ENCODE results near the gene MAGEB2. TPM values are rescaled to one million over a fixed set of nuclear protein-coding genes. Genes with fewer than 3 reads are reported as not detected.

MAGEB2 gene
- total and polyA plus RNA-seq, 2 experiments from 2014 or later = 0.24 TPM; not detected in 1

DNA sequence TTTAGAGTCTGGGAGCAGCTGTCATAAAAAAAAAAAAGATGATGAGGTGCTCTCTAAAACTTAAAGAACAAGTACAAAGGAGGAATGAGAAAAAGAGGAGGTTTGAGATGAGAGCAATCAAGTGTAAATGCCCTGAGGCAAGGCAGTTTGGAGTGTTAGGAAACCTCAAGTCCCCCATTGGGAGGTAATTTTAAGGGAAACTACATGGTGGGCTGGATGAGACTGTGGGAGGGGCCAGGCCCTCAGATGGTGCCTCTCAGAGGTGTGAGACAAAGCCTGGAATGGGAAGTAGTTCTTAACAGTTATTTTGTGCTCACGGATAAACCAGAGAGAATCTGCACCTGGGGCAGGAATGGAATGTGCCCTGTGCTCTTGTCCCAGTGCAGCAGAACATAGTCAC, 13.2 kb downstream of the MAGEB2 start:
- Histone ChIP-seq H2AFZ (no peak overlapping the region), H3K27ac (ENCODE audit: low read depth) (no peak overlapping the region), H3K27me3 (ENCODE audit: insufficient read depth) (no peaks in the 10 kb centered on the region), H3K4me1 (ENCODE audit: insufficient read depth) (peaks cover 2% of the 10 kb centered on the region; the same call in 1 of the 2 replicates), H3K36me3 (ENCODE audit: insufficient read depth) (no peaks in the 10 kb centered on the region), H3F3A (replicated peaks; ENCODE audit: low read depth) (no peaks in the 10 kb centered on the region), H4K20me1 (replicated peaks; ENCODE audit: insufficient read depth) (no peaks in the 10 kb centered on the region), H3K4me3 (no peak overlapping the region), H3K9me2 (ENCODE audit: insufficient read depth) (no peaks in the 10 kb centered on the region), H3K4me2 (no peak overlapping the region; the same call in 1 of the 2 replicates), H3K79me2 (replicated peaks; ENCODE audit: insufficient read depth) (no peaks in the 10 kb centered on the region)
- Mint-ChIP-seq H3K9me3 (no peaks in the 10 kb centered on the region), H3K36me3 (ENCODE audit: low read depth) (no peaks in the 10 kb centered on the region), H3K27ac (no peak overlapping the region), H3K27me3 (ENCODE audit: insufficient read depth, low read depth, poor library complexity) (peaks cover 2% of the 10 kb centered on the region), H3K4me1 (peaks cover 12% of the 10 kb centered on the region; the same call in 2 of the 3 replicates), H3K4me3 (no peak overlapping the region)
- DNase-seq (ENCODE audit: low spot score) (peak; percentile 59), ATAC-seq (peak; percentile 76)
- TF ChIP-seq, protein P1, sequence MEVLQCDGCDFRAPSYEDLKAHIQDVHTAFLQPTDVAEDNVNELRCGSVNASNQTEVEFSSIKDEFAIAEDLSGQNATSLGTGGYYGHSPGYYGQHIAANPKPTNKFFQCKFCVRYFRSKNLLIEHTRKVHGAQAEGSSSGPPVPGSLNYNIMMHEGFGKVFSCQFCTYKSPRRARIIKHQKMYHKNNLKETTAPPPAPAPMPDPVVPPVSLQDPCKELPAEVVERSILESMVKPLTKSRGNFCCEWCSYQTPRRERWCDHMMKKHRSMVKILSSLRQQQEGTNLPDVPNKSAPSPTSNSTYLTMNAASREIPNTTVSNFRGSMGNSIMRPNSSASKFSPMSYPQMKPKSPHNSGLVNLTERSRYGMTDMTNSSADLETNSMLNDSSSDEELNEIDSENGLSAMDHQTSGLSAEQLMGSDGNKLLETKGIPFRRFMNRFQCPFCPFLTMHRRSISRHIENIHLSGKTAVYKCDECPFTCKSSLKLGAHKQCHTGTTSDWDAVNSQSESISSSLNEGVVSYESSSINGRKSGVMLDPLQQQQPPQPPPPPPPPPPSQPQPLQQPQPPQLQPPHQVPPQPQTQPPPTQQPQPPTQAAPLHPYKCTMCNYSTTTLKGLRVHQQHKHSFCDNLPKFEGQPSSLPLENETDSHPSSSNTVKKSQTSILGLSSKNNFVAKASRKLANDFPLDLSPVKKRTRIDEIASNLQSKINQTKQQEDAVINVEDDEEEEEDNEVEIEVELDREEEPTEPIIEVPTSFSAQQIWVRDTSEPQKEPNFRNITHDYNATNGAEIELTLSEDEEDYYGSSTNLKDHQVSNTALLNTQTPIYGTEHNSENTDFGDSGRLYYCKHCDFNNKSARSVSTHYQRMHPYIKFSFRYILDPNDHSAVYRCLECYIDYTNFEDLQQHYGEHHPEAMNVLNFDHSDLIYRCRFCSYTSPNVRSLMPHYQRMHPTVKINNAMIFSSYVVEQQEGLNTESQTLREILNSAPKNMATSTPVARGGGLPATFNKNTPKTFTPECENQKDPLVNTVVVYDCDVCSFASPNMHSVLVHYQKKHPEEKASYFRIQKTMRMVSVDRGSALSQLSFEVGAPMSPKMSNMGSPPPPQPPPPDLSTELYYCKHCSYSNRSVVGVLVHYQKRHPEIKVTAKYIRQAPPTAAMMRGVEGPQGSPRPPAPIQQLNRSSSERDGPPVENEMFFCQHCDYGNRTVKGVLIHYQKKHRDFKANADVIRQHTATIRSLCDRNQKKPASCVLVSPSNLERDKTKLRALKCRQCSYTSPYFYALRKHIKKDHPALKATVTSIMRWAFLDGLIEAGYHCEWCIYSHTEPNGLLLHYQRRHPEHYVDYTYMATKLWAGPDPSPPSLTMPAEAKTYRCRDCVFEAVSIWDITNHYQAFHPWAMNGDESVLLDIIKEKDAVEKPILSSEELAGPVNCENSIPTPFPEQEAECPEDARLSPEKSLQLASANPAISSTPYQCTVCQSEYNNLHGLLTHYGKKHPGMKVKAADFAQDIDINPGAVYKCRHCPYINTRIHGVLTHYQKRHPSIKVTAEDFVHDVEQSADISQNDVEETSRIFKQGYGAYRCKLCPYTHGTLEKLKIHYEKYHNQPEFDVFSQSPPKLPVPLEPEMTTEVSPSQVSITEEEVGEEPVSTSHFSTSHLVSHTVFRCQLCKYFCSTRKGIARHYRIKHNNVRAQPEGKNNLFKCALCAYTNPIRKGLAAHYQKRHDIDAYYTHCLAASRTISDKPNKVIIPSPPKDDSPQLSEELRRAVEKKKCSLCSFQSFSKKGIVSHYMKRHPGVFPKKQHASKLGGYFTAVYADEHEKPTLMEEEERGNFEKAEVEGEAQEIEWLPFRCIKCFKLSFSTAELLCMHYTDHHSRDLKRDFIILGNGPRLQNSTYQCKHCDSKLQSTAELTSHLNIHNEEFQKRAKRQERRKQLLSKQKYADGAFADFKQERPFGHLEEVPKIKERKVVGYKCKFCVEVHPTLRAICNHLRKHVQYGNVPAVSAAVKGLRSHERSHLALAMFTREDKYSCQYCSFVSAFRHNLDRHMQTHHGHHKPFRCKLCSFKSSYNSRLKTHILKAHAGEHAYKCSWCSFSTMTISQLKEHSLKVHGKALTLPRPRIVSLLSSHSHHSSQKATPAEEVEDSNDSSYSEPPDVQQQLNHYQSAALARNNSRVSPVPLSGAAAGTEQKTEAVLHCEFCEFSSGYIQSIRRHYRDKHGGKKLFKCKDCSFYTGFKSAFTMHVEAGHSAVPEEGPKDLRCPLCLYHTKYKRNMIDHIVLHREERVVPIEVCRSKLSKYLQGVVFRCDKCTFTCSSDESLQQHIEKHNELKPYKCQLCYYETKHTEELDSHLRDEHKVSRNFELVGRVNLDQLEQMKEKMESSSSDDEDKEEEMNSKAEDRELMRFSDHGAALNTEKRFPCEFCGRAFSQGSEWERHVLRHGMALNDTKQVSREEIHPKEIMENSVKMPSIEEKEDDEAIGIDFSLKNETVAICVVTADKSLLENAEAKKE (CRISPR knock-in tag; IDR thresholded peaks at IDR 0.05) = no peak
- TF ChIP-seq EZH2phosphoT487 (IDR thresholded peaks at IDR 0.05; ENCODE audit: unreplicated experiment) (no peak), JUNB (IDR thresholded peaks at IDR 0.05; ENCODE audit: unreplicated experiment) (no peak), NANOG (IDR thresholded peaks at IDR 0.05; ENCODE audit: borderline replicate concordance) (no peak), ZNF114 (CRISPR knock-in tag; IDR thresholded peaks at IDR 0.05) (no peak), POLR2AphosphoS5 (IDR thresholded peaks at IDR 0.05; ENCODE audit: low read depth) (no peak), CREB1 (CRISPR knock-in tag; IDR thresholded peaks at IDR 0.05; ENCODE audit: low read depth) (no peak), ZNF331 (CRISPR knock-in tag; IDR thresholded peaks at IDR 0.05; ENCODE audit: low read depth) (no peak), STAT1 (IDR thresholded peaks at IDR 0.05; ENCODE audit: unreplicated experiment) (no peak), EZH2 (IDR thresholded peaks at IDR 0.05; ENCODE audit: low read depth, unreplicated experiment) (no peak)
- TF ChIP-seq, protein P2, sequence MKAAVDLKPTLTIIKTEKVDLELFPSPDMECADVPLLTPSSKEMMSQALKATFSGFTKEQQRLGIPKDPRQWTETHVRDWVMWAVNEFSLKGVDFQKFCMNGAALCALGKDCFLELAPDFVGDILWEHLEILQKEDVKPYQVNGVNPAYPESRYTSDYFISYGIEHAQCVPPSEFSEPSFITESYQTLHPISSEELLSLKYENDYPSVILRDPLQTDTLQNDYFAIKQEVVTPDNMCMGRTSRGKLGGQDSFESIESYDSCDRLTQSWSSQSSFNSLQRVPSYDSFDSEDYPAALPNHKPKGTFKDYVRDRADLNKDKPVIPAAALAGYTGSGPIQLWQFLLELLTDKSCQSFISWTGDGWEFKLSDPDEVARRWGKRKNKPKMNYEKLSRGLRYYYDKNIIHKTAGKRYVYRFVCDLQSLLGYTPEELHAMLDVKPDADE (IDR thresholded peaks at IDR 0.05) = no peak
- TF ChIP-seq, protein P3, sequence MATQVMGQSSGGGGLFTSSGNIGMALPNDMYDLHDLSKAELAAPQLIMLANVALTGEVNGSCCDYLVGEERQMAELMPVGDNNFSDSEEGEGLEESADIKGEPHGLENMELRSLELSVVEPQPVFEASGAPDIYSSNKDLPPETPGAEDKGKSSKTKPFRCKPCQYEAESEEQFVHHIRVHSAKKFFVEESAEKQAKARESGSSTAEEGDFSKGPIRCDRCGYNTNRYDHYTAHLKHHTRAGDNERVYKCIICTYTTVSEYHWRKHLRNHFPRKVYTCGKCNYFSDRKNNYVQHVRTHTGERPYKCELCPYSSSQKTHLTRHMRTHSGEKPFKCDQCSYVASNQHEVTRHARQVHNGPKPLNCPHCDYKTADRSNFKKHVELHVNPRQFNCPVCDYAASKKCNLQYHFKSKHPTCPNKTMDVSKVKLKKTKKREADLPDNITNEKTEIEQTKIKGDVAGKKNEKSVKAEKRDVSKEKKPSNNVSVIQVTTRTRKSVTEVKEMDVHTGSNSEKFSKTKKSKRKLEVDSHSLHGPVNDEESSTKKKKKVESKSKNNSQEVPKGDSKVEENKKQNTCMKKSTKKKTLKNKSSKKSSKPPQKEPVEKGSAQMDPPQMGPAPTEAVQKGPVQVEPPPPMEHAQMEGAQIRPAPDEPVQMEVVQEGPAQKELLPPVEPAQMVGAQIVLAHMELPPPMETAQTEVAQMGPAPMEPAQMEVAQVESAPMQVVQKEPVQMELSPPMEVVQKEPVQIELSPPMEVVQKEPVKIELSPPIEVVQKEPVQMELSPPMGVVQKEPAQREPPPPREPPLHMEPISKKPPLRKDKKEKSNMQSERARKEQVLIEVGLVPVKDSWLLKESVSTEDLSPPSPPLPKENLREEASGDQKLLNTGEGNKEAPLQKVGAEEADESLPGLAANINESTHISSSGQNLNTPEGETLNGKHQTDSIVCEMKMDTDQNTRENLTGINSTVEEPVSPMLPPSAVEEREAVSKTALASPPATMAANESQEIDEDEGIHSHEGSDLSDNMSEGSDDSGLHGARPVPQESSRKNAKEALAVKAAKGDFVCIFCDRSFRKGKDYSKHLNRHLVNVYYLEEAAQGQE (IDR thresholded peaks at IDR 0.05; ENCODE audit: unreplicated experiment) = no peak
- TF ChIP-seq, protein P4, sequence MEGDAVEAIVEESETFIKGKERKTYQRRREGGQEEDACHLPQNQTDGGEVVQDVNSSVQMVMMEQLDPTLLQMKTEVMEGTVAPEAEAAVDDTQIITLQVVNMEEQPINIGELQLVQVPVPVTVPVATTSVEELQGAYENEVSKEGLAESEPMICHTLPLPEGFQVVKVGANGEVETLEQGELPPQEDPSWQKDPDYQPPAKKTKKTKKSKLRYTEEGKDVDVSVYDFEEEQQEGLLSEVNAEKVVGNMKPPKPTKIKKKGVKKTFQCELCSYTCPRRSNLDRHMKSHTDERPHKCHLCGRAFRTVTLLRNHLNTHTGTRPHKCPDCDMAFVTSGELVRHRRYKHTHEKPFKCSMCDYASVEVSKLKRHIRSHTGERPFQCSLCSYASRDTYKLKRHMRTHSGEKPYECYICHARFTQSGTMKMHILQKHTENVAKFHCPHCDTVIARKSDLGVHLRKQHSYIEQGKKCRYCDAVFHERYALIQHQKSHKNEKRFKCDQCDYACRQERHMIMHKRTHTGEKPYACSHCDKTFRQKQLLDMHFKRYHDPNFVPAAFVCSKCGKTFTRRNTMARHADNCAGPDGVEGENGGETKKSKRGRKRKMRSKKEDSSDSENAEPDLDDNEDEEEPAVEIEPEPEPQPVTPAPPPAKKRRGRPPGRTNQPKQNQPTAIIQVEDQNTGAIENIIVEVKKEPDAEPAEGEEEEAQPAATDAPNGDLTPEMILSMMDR (conservative IDR thresholded peaks at IDR 0.05; ENCODE audit: low read depth in 2 of 2) = no peak

All from GM23338 (cell line).